Breast epithelium (tissue), 4 donors: Measurements from ENCODE around the gene ITPR2. TPM values are rescaled to one million over a fixed set of nuclear protein-coding genes. Genes with fewer than 3 reads are reported as not detected.
"Not testable (repeated sequence)": the region's sequence is repeated elsewhere in the genome, so short reads cannot be mapped to it uniquely, and the experiment has no call there.

ENCODE experiments used
- DNase-seq, 2 donors: peaks; one replicate each; pipeline ENCODE4 v3.0.0-alpha.2; 2019; ENCODE audit warnings: low spot score in 2 of 2
- H3K27ac ChIP-seq, 2 donors: fragments of 200-600 bp; sonication (generic) in 1 of 2; one replicate each; pipeline ENCODE4 v1.5.1; 2016 to 2019; ENCODE audit warnings: mild to moderate bottlenecking in 1 of 2
- H3K27me3 ChIP-seq, 2 donors: fragments of 200-600 bp; sonication (generic) in 1 of 2; one replicate each; pipeline versions ENCODE4 v1.5.1 to v1.6.0; 2017 to 2019; ENCODE audit warnings: control low read depth in 1 of 2, mild to moderate bottlenecking in 1 of 2
- H3K36me3 ChIP-seq: fragments of 200-600 bp; one replicate; pipeline ENCODE4 v1.5.1; 2019
- H3K4me1 ChIP-seq, 2 donors: fragments of 200-600 bp; sonication (generic); one replicate each; pipeline ENCODE4 v1.5.1; 2016 to 2019; ENCODE audit warnings: control low read depth in 1 of 2
- H3K4me3 ChIP-seq, 3 donors: fragments of 200-600 bp; sonication (generic); 1 replicate in 2 of 3; 2 replicates in 1 of 3; pipeline ENCODE4 v1.5.1; 2016 to 2019; ENCODE audit warnings: mild to moderate bottlenecking in 3 of 3, moderate library complexity in 2 of 3
- H3K9me3 ChIP-seq, 2 donors: fragments of 200-600 bp; sonication (generic) in 1 of 2; one replicate each; pipeline ENCODE4 v1.5.1; 2016 to 2019; ENCODE audit warnings: control low read depth in 1 of 2
- CTCF ChIP-seq, 3 donors: fragments of 450-650 bp; IDR thresholded peaks; one replicate each; pipeline ENCODE4 v1.5.1; 2016 to 2017; ENCODE audit warnings: antibody characterized with exemption in 3 of 3, mild to moderate bottlenecking in 3 of 3, moderate library complexity in 3 of 3
- POLR2A ChIP-seq: fragments of 450-650 bp; IDR thresholded peaks from one replicate; pipeline ENCODE4 v1.6.1; 2016; ENCODE audit warnings: antibody characterized with exemption, mild to moderate bottlenecking, moderate library complexity
- POLR2AphosphoS5 ChIP-seq, 3 donors: sonication (generic); formaldehyde crosslinking; IDR thresholded peaks; one replicate each; pipeline ENCODE4 v1.6.1; 2017; ENCODE audit warnings: antibody characterized with exemption in 3 of 3
- intact Hi-C: fragments of 100-400 bp; cut with DNase I; formaldehyde crosslinking; loops from one replicate; pipeline ENCODE4 v1.15.1; 2023; ENCODE audit warnings: low total_unique reads
- total RNA-seq, 3 donors: library from RNA; depleted of rRNA; stranded (reverse); fragments of >200 nt; gene quantifications; one replicate each; pipeline ENCODE4 v1.1.0, GENCODE V29; 2016

The ITPR2 gene
- total RNA-seq, 3 donors from 2014 or later = 47.2 to 95.0 (median 66.5) TPM

- TF ChIP-seq CTCF (IDR thresholded peaks at IDR 0.05) (no peak), POLR2A (no peak), POLR2AphosphoS5 (IDR thresholded peaks at IDR 0.05) (no peak)
- no peaks in the 10 kb centered on the region for H3K9me3 ChIP-seq
- no peak overlapping the region for H3K27ac ChIP-seq
- H3K4me3 ChIP-seq = no peak overlapping the region
- H3K4me1 ChIP-seq = no peaks in the 10 kb centered on the region
- H3K27me3 ChIP-seq = no peaks in the 10 kb centered on the region
- no peak for DNase-seq
- intact Hi-C loops = no loop called here
- no peaks in the 10 kb centered on the region for H3K36me3 ChIP-seq
These were observed 224.3 kb downstream of the ITPR2 start for GRCh38 chr12:26608706-26609105.

GRCh38 chr12:26608273-26608672 lies 224.7 kb downstream of the ITPR2 start:
- intact Hi-C loops = no loop called here
- Histone ChIP-seq H3K4me3 (no peak overlapping the region), H3K27me3 (no peaks in the 10 kb centered on the region), H3K4me1 (no peaks in the 10 kb centered on the region), H3K27ac (no peak overlapping the region), H3K36me3 (no peaks in the 10 kb centered on the region), H3K9me3 (no peaks in the 10 kb centered on the region)
- no peak for DNase-seq
- TF ChIP-seq CTCF (IDR thresholded peaks at IDR 0.05) (no peak), POLR2AphosphoS5 (IDR thresholded peaks at IDR 0.05) (no peak), POLR2A (no peak)

- TF ChIP-seq CTCF (IDR thresholded peaks at IDR 0.05) (no peak), POLR2A (no peak), POLR2AphosphoS5 (IDR thresholded peaks at IDR 0.05) (no peak)
- DNase-seq = no peak
- intact Hi-C loops = no loop called here
- no peak overlapping the region for H3K27ac ChIP-seq
- H3K36me3 ChIP-seq = no peaks in the 10 kb centered on the region
- no peak overlapping the region for H3K4me3 ChIP-seq
- no peaks in the 10 kb centered on the region for H3K9me3 ChIP-seq
- H3K27me3 ChIP-seq = no peaks in the 10 kb centered on the region
- no peaks in the 10 kb centered on the region for H3K4me1 ChIP-seq
These were observed 226.1 kb downstream of the ITPR2 start for GRCh38 chr12:26606911-26607310.

GRCh38 chr12:26604813-26605212 lies 228.2 kb downstream of the ITPR2 start:
- not testable (repeated sequence) for DNase-seq

GRCh38 chr12:26599096-26599695 lies 233.8 kb downstream of the ITPR2 start:
- Histone ChIP-seq H3K4me1 (no peaks in the 10 kb centered on the region), H3K27ac (no peak overlapping the region), H3K4me3 (no peak overlapping the region), H3K36me3 (no peaks in the 10 kb centered on the region), H3K27me3 (no peaks in the 10 kb centered on the region), H3K9me3 (no peaks in the 10 kb centered on the region)
- no peak for TF ChIP-seq POLR2AphosphoS5 (IDR thresholded peaks at IDR 0.05)
- TF ChIP-seq POLR2A = no peak
- no peak for TF ChIP-seq CTCF (IDR thresholded peaks at IDR 0.05)
- intact Hi-C loops = no loop called here
- no peak for DNase-seq

More at GRCh38 chr12:26604813-26605212, 228.2 kb downstream of the ITPR2 start:
- H3K27ac ChIP-seq, H3K4me3 ChIP-seq, H3K4me1 ChIP-seq, intact Hi-C loops, H3K36me3 ChIP-seq, H3K27me3 ChIP-seq, H3K9me3 ChIP-seq: not testable (repeated sequence)

- intact Hi-C loops = no loop called here
- Histone ChIP-seq H3K4me3 (no peak overlapping the region), H3K4me1 (no peaks in the 10 kb centered on the region), H3K27ac (no peak overlapping the region), H3K36me3 (no peaks in the 10 kb centered on the region), H3K9me3 (no peaks in the 10 kb centered on the region), H3K27me3 (no peaks in the 10 kb centered on the region)
- DNase-seq = no peak
- no peak for TF ChIP-seq POLR2A
- no peak for TF ChIP-seq POLR2AphosphoS5 (IDR thresholded peaks at IDR 0.05)
- TF ChIP-seq CTCF (IDR thresholded peaks at IDR 0.05) = no peak
These were observed 237.2 kb downstream of the ITPR2 start for GRCh38 chr12:26595806-26596205.
